ENCODE measurements around the gene ASB1. TPM values are rescaled to one million over a fixed set of nuclear protein-coding genes. Genes with fewer than 3 reads are reported as not detected.

The ASB1 gene
- total and polyA plus RNA-seq, 2 donors (not counting 1 experiment from before 2014, with no cell fraction given): 31.9 to 50.7 TPM

DNA sequence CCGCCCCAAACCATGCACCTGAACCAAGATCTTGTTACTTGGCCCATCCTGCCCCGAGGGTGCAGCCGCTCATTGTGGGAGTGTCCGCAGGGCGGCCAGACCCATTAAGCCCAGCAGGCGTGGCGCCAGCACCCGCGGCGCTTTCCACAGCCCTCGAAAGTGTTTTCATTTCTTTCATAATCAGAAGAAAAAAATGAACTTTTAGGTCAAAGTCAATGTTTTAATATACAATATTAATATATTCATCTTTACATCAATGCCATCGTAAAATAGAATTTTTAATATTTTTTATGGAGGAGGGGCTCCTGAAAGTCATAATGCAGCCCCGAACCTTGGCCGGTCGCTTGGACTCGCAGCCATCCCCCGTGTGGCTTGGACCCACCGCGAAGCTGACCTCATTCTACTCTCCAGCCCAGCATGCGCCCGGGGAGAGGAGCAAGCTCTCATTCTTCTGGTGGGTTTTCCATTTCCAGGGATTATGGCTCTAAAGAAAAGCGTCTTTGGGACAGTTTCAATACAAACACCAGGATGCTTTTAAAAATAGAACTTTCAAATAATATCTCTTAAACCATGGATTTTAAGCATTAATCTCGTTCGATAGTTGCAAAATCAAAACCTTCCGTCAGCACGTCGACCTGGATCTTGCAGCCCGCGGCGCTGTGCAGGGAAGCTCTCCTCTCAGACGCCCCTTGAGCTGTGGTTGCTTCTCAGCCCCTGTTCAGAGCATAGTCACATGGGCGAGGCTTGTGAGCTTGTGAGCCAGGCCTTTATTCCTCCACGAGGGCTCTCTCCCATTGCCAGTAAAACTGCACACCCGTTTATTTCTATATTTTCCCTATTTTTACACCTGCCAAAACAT is 17.2 kb upstream of the ASB1 start:
- no peaks in the 10 kb centered on the region for H3K4me1 ChIP-seq (ENCODE audit: control insufficient read depth in 2 of 2, insufficient read depth in 2 of 2, low read length in 2 of 2)
- no peaks in the 10 kb centered on the region for H3K79me2 ChIP-seq (ENCODE audit: control insufficient read depth, insufficient read depth, low read length)
- no peak for DNase-seq
- CTCF ChIA-PET: no interaction called here
- H3K27ac ChIP-seq (ENCODE audit: low read length in 2 of 2): no peak overlapping the region
- POLR2A ChIA-PET: no interaction called here
- no peak overlapping the region for H3K27ac Mint-ChIP-seq
- TF ChIP-seq, protein P1, sequence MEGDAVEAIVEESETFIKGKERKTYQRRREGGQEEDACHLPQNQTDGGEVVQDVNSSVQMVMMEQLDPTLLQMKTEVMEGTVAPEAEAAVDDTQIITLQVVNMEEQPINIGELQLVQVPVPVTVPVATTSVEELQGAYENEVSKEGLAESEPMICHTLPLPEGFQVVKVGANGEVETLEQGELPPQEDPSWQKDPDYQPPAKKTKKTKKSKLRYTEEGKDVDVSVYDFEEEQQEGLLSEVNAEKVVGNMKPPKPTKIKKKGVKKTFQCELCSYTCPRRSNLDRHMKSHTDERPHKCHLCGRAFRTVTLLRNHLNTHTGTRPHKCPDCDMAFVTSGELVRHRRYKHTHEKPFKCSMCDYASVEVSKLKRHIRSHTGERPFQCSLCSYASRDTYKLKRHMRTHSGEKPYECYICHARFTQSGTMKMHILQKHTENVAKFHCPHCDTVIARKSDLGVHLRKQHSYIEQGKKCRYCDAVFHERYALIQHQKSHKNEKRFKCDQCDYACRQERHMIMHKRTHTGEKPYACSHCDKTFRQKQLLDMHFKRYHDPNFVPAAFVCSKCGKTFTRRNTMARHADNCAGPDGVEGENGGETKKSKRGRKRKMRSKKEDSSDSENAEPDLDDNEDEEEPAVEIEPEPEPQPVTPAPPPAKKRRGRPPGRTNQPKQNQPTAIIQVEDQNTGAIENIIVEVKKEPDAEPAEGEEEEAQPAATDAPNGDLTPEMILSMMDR (IDR thresholded peaks at IDR 0.05): no peak
- no peak for TF ChIP-seq EZH2 (IDR thresholded peaks at IDR 0.05; ENCODE audit: borderline replicate concordance, insufficient read depth, low read depth, low read length, poor library complexity, severe bottlenecking)
- H2AFZ ChIP-seq (ENCODE audit: insufficient read depth, low read depth, low read length, poor library complexity, severe bottlenecking): no peak overlapping the region
- H3K4me1 Mint-ChIP-seq: no peaks in the 10 kb centered on the region
- no peak overlapping the region for H3K4me3 Mint-ChIP-seq
- H4K20me1 ChIP-seq (ENCODE audit: control insufficient read depth, insufficient read depth, low read length, poor library complexity, severe bottlenecking): no peaks in the 10 kb centered on the region
- H3K4me2 ChIP-seq (replicated peaks; ENCODE audit: low read depth, low read length, poor library complexity, severe bottlenecking): no peak overlapping the region
- ATAC-seq (ENCODE audit: low read depth): no peak
- H3K9me3 Mint-ChIP-seq (ENCODE audit: insufficient read depth): no peaks in the 10 kb centered on the region
- 98% methylated on average over 22 of the region's 34 CpGs for WGBS (ENCODE audit: insufficient coverage)
- H3K27me3 Mint-ChIP-seq: no peaks in the 10 kb centered on the region
- no peaks in the 10 kb centered on the region for H3K9me3 ChIP-seq (ENCODE audit: control extremely low read depth in 1 of 3, control insufficient read depth in 2 of 3, insufficient read depth in 1 of 3, low read length in 2 of 3)
- H3K4me3 ChIP-seq (ENCODE audit: control extremely low read depth in 1 of 5, extremely low read depth in 1 of 5, insufficient read depth in 1 of 5, low read depth in 2 of 5, low read length in 4 of 5): no peak overlapping the region
- H3K36me3 ChIP-seq (replicated peaks in 1 of 2; ENCODE audit: control extremely low read depth in 1 of 2, control insufficient read depth in 1 of 2, extremely low read depth in 1 of 2, insufficient read depth in 2 of 2, low read length in 1 of 2): no peaks in the 10 kb centered on the region
- intact Hi-C loops (cut with micrococcal nuclease): no loop called here
- no peak overlapping the region for H3K9ac ChIP-seq (ENCODE audit: low read length)
- H3K27me3 ChIP-seq (replicated peaks in 1 of 4; ENCODE audit: control extremely low read depth in 1 of 4, control insufficient read depth in 3 of 4, insufficient read depth in 4 of 4, low read length in 3 of 4): no peaks in the 10 kb centered on the region

- Histone ChIP-seq H2AFZ (ENCODE audit: insufficient read depth, low read depth, low read length, poor library complexity, severe bottlenecking) (no peak overlapping the region), H3K27me3 (replicated peaks in 1 of 4; ENCODE audit: control extremely low read depth in 1 of 4, control insufficient read depth in 3 of 4, insufficient read depth in 4 of 4, low read length in 3 of 4) (no peaks in the 10 kb centered on the region), H3K9me3 (ENCODE audit: control extremely low read depth in 1 of 3, control insufficient read depth in 2 of 3, insufficient read depth in 1 of 3, low read length in 2 of 3) (peaks cover 0 to 11% (median 11%) of the 10 kb centered on the region in 3 donors), H3K4me2 (replicated peaks; ENCODE audit: low read depth, low read length, poor library complexity, severe bottlenecking) (no peak overlapping the region), H4K20me1 (ENCODE audit: control insufficient read depth, insufficient read depth, low read length, poor library complexity, severe bottlenecking) (no peaks in the 10 kb centered on the region), H3K4me3 (ENCODE audit: control extremely low read depth in 1 of 5, extremely low read depth in 1 of 5, insufficient read depth in 1 of 5, low read depth in 2 of 5, low read length in 4 of 5) (no peak overlapping the region), H3K79me2 (ENCODE audit: control insufficient read depth, insufficient read depth, low read length) (no peaks in the 10 kb centered on the region), H3K4me1 (ENCODE audit: control insufficient read depth in 2 of 2, insufficient read depth in 2 of 2, low read length in 2 of 2) (no peaks in the 10 kb centered on the region), H3K36me3 (replicated peaks in 1 of 2; ENCODE audit: control extremely low read depth in 1 of 2, control insufficient read depth in 1 of 2, extremely low read depth in 1 of 2, insufficient read depth in 2 of 2, low read length in 1 of 2) (no peaks in the 10 kb centered on the region), H3K9ac (ENCODE audit: low read length) (no peak overlapping the region), H3K27ac (ENCODE audit: low read length in 2 of 2) (no peak overlapping the region)
- no CpG with 5 or more reads among the region's 12 CpGs for WGBS (ENCODE audit: insufficient coverage)
- ATAC-seq (ENCODE audit: low read depth): no peak
- CTCF ChIA-PET: no interaction called here
- H3K27me3 Mint-ChIP-seq: no peaks in the 10 kb centered on the region
- H3K27ac Mint-ChIP-seq: no peak overlapping the region
- intact Hi-C loops (cut with micrococcal nuclease): no loop called here
- POLR2A ChIA-PET: no interaction called here
- H3K4me1 Mint-ChIP-seq: no peaks in the 10 kb centered on the region
- H3K9me3 Mint-ChIP-seq (ENCODE audit: insufficient read depth): peaks cover 7% of the 10 kb centered on the region
- no peak for TF ChIP-seq EZH2 (IDR thresholded peaks at IDR 0.05; ENCODE audit: borderline replicate concordance, insufficient read depth, low read depth, low read length, poor library complexity, severe bottlenecking)
- TF ChIP-seq, protein P1 (IDR thresholded peaks at IDR 0.05): no peak
- DNase-seq: no peak
- H3K4me3 Mint-ChIP-seq: no peak overlapping the region
These were observed 14.5 kb upstream of the ASB1 start for GRCh38 chr2:238412067-238412767.

All from B cell (primary cell).